Measurements from ENCODE around the gene ZBTB44.
A peak's percentile ranks its signal among the peaks of the same experiment; 100 is the strongest.
"Not testable (repeated sequence)": the region's sequence is repeated elsewhere in the genome, so short reads cannot be mapped to it uniquely, and the experiment has no call there.

ZBTB44 gene

DNA sequence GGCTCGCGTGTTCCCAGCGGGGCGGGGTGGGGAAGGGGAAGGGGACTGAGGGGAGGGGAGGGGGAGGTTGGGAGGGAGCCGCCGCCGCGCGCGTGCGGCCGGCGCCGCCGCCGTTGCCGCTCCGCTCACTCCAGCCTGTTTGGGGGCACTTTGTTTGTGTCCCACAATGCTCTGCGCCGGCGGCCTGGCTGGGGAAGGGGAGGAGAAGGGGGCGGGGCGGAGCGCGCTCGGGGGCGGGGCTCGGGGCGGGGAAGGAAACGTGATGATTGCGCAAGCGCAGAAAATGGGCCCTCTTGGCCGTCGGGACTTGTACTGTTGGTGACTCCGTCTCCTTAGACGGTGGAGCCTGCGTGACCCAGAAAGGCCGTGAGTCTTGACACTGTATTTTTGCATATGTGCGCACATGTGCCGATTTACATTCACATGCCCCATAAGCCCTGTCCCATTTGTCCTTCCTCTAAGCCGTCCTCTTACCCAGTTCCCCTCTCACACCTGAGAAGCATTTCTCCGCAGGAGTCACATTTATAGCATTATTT lies at the start of gene ZBTB44:
ZBTB44 (minus strand) TSS at position 168 of the 536 bp plus-strand sequence. CDS start 53,044 bp downstream, outside the sequence.
- DNase-seq = peak; percentile 93

GRCh38 chr11:130359419-130359818 lies 44.7 kb upstream of the ZBTB44 start:
- DNase-seq = no peak

DNA sequence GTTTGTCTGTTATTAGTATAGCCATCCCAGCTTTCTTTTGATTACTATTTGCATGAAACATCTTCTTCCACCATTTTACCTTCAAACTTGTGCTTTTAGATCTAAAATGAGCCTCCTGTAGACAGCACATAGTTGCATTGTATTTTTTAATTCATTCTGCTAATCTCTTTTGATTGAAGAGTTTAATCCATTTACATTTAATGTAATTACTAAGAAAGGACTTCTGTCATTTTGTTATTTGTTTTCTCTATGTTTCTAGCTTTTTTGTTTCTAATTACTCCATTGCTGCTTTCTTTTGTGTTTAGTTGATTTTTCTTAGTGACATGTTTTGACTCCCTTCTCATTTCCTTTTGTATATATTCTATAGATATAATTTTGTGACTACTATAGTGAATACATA lies 43.7 kb upstream of the ZBTB44 start:
- no peak for DNase-seq

- DNase-seq = no peak
Observed at GRCh38 chr11:130347261-130347660, 32.5 kb upstream of the ZBTB44 start.

DNA sequence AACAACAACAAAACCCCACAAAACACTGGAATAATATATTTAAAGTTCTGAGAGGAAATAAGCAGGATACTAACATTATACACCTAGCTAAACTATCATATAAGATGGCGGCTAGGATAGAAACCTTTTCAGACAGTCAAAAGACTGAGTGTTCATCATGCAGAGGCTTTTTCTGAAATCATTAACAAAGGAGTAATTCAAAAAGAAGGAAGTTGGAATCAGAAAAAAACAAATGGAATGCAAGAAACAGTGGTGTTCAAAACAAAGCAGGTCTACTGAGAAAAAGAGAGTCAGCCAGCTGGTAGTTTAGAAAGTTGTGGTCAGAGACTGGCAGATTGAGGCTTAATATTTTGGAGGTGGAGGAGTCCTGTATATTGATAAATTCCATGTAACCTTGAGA lies 30.1 kb upstream of the ZBTB44 start:
- DNase-seq = no peak

DNA sequence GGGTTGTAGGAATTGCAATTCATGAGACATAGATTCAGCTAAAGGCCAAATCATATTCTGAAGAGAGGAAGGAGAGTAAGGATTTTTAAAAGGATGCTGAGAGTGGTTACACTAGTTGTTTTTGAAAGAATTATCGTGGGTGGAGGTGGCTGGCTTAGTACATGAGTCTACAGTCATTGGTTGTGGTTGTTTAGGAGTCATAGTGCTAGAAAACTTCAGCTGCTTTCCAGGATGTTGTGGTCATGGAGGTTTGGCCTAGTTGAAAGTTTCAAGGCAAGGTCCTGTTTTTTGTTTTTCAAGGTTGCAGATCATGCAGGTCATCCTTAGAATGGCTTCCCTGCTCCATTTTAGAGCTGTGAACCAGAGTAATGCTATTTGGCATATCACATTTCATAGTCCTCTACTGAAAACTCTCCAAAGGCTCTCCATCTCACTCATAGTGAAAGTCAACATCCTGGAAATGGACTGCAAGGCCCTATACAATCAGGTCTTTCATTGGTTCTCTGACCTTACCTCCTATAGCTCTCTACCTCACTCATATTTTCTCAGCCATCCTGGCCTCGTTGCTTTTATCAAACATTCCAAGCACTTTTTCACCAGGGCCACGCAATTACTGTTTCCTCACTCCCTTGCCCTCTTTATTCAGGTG lies 26.1 kb upstream of the ZBTB44 start:
- DNase-seq = no peak

DNA sequence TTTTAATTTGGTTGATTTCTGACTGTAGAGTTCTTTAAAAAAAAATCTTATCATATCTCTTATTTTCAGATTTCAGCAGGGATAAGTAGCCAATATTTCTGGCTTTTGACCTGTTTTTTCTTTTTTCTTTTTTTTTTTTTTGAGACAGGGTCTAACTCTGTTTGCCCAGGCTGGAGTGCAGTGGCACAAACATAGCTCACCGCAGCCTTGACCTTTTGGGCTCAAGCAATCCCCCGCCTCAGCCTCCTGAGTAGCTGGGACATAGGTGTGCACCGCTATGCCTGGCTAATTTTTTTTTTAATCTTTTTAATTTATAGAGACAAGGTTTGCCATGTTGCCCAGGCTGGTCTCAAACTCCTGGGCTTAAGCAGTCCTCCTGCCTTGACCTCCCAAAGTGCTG lies 23.9 kb upstream of the ZBTB44 start:
- DNase-seq = no peak

- DNase-seq = no peak
Observed at GRCh38 chr11:130337281-130338089, 22.8 kb upstream of the ZBTB44 start.

DNA sequence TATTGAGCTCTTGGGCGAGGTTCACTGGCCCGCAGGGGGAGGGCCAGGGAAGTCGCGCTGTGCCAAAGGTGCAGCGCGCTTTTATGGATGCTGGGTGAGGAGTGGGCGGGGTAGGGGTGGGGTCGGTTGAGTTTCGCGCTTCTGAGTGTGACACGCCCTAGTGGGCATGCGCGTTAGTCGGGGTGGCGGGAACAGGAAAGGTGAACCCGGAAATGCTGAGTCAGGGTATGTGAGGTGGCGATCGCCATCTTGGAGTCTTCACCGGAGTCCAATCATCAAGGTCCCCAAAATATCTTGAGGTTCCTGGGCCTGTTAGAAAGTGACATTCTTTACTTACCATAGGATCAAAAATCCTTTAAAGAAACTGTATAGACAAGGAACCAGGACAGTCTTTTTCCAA lies 16.7 kb upstream of the ZBTB44 start:
- not testable (repeated sequence) for DNase-seq

DNA sequence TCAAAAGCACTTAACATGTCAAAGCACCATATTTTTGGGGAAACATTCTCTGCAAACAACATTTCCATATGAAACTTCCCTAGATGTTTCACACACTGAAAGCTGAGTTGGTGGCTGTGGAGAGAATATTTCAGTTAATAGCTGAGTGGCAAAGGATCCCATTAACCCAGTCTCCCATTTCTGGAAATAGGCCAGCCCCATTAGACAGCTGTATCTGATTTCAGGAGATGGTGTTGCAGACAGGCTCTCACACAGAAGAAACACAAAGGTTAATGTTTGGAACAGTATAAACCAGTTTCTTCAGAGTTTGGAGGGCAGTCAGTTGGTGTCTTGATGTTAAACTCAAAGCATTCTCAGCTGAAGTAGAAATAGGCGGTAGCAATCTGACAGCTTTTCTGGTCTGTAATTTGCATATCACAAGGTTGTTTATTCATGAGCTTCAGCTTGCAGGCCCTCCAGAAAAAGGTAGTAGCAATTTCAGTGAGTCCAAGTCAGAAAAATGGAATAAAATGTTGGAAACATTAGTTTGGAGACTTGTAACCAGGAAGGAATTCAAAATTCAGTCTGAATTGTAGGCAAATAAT lies 15.5 kb upstream of the ZBTB44 start:
- DNase-seq = no peak

DNA sequence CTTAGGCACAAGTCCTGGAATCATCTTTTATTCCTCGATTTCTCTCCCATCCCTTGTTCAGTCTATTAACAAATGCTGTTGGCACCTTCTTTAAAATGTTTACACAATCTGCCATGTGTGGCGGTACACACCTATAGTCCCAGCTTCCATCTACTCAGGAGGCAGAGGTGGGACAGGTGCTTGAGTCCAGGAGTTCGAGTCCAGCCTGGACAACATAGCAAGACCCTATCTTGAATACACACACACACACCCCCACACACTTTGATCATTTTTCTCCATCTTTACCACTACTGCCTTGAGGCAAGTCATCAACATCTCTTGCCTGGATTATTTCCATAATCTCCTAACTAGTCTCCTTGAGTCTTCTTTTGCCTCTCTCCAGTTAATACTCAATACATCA lies 13.7 kb upstream of the ZBTB44 start:
- no peak for DNase-seq

DNA sequence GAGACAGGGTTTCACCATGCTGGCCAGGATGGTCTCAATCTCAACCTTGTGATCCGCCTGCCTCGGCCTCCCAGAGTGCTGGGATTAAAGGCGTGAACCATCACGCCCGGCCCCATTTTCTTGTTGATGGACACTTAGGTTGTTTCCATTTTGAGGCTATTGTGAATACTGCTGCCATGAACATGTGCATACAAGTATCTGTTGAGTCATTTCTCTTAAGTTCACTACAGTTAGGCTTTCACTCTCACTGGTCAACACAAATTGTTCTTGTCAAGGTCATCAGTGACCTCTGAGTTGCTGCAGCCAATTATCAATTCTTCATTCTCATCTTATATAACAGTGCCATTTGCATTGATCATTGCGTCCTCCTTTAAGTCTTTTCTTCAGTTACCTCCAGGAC lies 13.0 kb upstream of the ZBTB44 start:
- DNase-seq = no peak

GRCh38 chr11:130325691-130326090 lies 11.0 kb upstream of the ZBTB44 start:
- DNase-seq = no peak

- DNase-seq = no peak
Observed at GRCh38 chr11:130323452-130324450, 9.0 kb upstream of the ZBTB44 start.

DNA sequence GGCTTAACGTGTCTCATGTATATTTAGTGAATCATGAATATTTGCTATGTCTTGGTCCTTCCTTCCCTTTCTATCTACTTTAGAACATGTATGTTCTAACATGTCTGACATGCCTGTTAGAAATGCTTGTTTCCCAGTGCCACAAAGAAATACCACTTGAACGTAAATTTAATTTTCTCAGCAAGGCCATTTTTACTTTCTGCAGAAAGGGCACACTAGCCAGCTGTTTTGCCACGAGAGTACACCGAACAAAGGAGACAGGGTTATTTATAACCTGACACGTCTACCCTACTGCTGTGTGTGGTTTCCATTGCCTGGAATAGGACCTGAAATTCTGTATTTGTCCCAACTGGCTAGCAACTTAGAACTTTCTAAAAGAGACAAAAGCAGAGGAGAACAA lies 7.4 kb upstream of the ZBTB44 start:
- DNase-seq = no peak

DNA sequence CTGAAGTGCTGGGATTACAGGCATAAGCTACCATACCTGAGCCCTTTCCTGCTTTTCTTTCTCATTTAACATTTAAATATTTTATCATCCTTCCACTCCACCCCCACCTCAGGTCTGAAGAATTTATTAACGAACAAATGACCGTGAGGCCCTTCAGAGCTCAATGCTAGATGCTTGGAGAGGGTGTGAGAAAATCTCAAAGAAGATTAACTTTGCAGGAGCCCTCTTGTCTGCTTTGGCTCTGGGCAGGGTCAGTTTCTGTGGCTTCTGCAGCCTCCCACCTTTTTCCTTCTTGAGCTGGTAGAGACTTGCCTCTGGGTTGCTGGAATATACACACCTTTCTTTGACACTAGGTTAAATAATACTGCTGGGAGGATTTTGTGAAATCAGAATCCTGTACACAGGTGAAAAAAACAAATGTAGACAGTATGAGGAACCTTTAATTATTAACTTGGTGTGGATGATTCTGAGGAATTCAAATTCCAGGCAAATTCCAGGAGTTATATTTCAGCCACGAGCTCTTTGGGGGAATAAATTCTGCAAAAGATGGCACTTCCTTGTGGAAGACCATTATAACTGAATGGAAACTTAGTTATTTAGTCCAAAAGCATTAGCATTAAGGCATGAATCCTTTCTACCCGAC lies 3.4 kb upstream of the ZBTB44 start:
- DNase-seq = no peak

- DNase-seq = peak; percentile 74
Observed at GRCh38 chr11:130315354-130315970, 745 bp upstream of the ZBTB44 start.

DNA sequence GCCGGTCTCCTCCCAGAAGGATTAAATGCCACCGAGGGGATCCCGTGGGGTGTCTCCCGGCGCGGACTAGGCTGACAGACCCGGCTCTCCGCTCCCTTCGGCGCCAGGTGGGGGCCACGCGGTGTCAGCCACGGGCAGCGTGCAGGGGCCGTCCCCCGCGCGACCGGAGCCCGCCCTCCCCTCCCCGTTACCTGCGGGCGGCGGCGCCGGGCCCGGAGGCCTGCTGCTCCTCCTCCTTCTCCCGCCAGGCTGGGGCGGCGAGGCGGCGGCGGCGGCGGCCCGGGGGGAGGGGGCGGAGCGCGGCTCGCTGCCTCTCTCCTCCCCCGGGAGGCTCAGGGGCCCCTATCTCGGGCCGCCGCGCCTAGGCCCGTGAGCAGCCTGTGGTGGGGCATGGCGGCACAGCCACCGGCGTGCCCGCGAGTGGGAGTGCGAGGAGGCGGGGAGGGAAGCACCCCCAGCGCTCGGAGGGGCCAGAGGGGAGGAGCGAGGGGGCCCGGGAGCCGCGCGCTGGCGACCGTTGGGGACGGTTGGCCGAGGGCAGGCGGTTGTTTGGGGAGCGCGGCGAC lies 450 bp downstream of the ZBTB44 start:
- DNase-seq = peak; percentile 79

GRCh38 chr11:130313383-130314183 lies 1.1 kb downstream of the ZBTB44 start:
- no peak for DNase-seq

- DNase-seq = no peak
Observed at GRCh38 chr11:130312046-130312445, 2.7 kb downstream of the ZBTB44 start.
